GM19193 (cell line): ENCODE measurements around the gene CLCA4.

Source experiments
- POLR2A ChIP-seq: IDR thresholded peaks from 4 replicates; pipeline ENCODE4 v1.6.1; 2011; ENCODE audit not compliant: insufficient read depth, insufficient read length; ENCODE audit errors: extremely low read depth

The CLCA4 gene

GRCh38 chr1:86573763-86574484 lies 27.0 kb downstream of the CLCA4 start:
- TF ChIP-seq POLR2A = no peak

DNA sequence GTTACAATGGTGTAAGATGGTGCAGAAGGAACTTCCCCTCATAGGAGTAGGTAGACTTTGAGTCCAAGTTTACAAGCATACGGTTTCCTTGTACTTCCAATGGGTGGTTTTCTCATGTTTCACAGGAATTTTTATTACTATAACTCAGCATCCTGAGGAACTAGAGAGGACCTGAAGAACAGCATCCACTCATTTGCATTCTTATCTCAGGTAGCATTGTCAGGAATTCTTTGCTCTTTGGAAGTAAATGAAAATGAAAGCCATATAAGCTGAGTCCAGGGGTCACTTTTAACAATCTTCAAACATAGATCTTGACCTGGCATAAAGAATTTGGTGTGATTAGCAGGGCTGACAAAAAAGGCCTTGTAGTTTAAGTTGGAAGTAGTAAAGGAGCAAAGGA lies 34.4 kb downstream of the CLCA4 start:
- no peak for TF ChIP-seq POLR2A

- TF ChIP-seq POLR2A = no peak
Measured at GRCh38 chr1:86582161-86582560, 35.3 kb downstream of the CLCA4 start.

DNA sequence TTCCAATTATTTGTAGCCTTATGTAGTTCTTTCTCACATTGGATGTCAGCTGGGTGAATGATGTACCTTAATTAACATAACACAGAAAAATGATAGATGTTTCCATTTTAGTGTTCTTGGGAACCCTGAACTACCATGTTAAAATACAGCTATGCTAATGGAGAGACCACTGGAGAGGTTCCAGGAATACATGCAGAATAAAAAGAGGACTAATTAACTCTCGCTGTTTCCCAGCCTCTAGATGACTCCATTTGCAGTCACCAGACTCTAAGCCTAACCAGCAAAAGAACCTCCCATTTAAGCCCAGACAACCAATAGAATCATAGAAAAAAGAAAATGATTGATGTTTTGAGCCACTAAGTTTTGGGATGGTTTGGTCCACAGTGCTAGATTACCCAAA lies 36.2 kb downstream of the CLCA4 start:
- no peak for TF ChIP-seq POLR2A

GRCh38 chr1:86583593-86583992 lies 36.7 kb downstream of the CLCA4 start:
- TF ChIP-seq POLR2A = no peak

GRCh38 chr1:86594284-86594770 lies 47.4 kb downstream of the CLCA4 start:
- no peak for TF ChIP-seq POLR2A

GRCh38 chr1:86596224-86596623 lies 49.3 kb downstream of the CLCA4 start:
- no peak for TF ChIP-seq POLR2A

GRCh38 chr1:86596741-86597290 lies 49.9 kb downstream of the CLCA4 start:
- no peak for TF ChIP-seq POLR2A

GRCh38 chr1:86616433-86616832 lies 69.6 kb downstream of the CLCA4 start:
- TF ChIP-seq POLR2A = no peak

DNA sequence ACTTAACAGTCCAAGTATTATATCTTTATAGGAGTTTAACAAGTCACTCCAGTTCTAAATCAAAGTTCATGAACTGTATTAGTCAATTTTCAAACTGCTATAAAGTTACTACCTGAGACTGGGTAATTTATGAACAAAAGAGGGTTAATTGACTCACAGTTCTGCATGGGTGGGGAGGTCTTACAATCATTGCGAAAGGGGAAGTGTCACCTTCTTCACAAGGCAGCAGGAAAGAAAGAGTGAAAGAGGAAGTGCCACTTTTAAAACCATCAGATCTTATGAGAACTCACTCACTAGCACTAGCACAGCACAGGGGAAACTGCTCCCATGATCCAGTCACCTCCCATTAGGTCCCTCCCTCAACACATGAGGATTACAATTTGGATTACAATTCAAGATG lies 70.0 kb downstream of the CLCA4 start:
- no peak for TF ChIP-seq POLR2A

- TF ChIP-seq POLR2A = no peak
Measured at GRCh38 chr1:86618358-86618757, 71.5 kb downstream of the CLCA4 start.

- TF ChIP-seq POLR2A = no peak
Measured at GRCh38 chr1:86619313-86619712, 72.4 kb downstream of the CLCA4 start.

DNA sequence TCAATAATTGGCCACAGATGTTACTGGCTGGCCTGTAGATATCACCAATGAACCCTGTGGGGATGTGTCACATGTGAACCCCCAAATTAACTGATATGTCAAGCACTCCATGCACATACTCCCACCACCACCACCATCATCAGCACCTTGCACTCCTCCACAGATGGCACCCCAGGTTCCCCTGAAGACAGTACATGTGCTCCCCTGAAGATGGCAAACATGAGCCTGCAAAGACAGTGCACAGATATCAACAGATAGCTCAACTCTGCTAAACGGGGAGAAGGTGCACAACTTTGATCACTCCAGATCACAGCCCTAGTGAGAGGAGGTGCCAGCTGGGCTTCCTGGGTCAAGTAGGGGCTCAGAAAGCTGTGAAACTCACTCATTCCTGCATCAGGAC lies 74.4 kb downstream of the CLCA4 start:
- no peak for TF ChIP-seq POLR2A
